DND-41 (cell line): ENCODE data around the gene CNNM2.

Source experiments
- ATAC-seq: fragments of 200-7000 bp; cut with Tn5 transposase; 3 replicates; pipeline ENCODE4 v1.9.1; 2021; ENCODE audit warnings: low read depth; ENCODE audit not compliant: insufficient read depth
- DNase-seq: peaks from one replicate; pipeline ENCODE4 v3.0.0-alpha.2; 2020
- H2AFZ ChIP-seq: 2 replicates; pipeline ENCODE4 v1.6.0; 2012; ENCODE audit warnings: low read depth, low read length
- H3K27ac ChIP-seq: 2 replicates; pipeline ENCODE4 v1.5.1; 2012; ENCODE audit warnings: low read length, inconsistent platforms
- H3K27me3 ChIP-seq: fragments of 200-600 bp; sonication (generic); 2 replicates; pipeline ENCODE4 v1.6.0; 2012; ENCODE audit warnings: low read length, mild to moderate bottlenecking, inconsistent platforms; ENCODE audit not compliant: insufficient read depth, poor library complexity
- H3K36me3 ChIP-seq: 2 replicates; pipeline ENCODE4 v1.5.1; 2012; ENCODE audit warnings: low read length, inconsistent platforms; ENCODE audit not compliant: insufficient read depth
- H3K4me1 ChIP-seq: 2 replicates; pipeline ENCODE4 v1.5.1; 2012; ENCODE audit warnings: mild to moderate bottlenecking, low read length; ENCODE audit not compliant: insufficient read depth
- H3K4me2 ChIP-seq: 2 replicates; pipeline ENCODE4 v1.6.0; 2012; ENCODE audit warnings: mild to moderate bottlenecking, moderate library complexity, low read length, inconsistent platforms; ENCODE audit not compliant: insufficient read depth
- H3K4me3 ChIP-seq, 2 experiments: fragments of 200-600 bp in 1 of 2; shearing (Covaris generic) in 1 of 2; 2 replicates each; pipeline ENCODE4 v1.5.1; 2012 to 2016; ENCODE audit warnings: inconsistent platforms in 2 of 2, low read length in 2 of 2, mild to moderate bottlenecking in 2 of 2, low read depth in 1 of 2, moderate library complexity in 1 of 2
- H3K79me2 ChIP-seq: 2 replicates; pipeline ENCODE4 v1.6.0; 2012; ENCODE audit warnings: low read length, inconsistent platforms; ENCODE audit not compliant: insufficient read depth
- H3K9ac ChIP-seq: 2 replicates; pipeline ENCODE4 v1.6.0; 2012; ENCODE audit warnings: low read depth, mild to moderate bottlenecking, inconsistent platforms, low read length, moderate library complexity
- H3K9me3 ChIP-seq: 2 replicates; pipeline ENCODE4 v1.5.1; 2012; ENCODE audit warnings: low read length, moderate library complexity, mild to moderate bottlenecking, inconsistent platforms; ENCODE audit not compliant: insufficient read depth, severe bottlenecking
- H4K20me1 ChIP-seq: 2 replicates; pipeline ENCODE4 v1.6.0; 2012; ENCODE audit warnings: low read length; ENCODE audit not compliant: insufficient read depth
- CTCF ChIP-seq: IDR thresholded peaks from 2 replicates; pipeline ENCODE4 v1.5.1; 2012; ENCODE audit warnings: borderline replicate concordance, low read length, moderate library complexity, mild to moderate bottlenecking; ENCODE audit not compliant: poor library complexity, severe bottlenecking; ENCODE audit errors: extremely low read depth
- EZH2 ChIP-seq: IDR thresholded peaks from 3 replicates; pipeline ENCODE4 v1.6.1; 2012; ENCODE audit warnings: borderline replicate concordance, low read depth, mild to moderate bottlenecking, moderate library complexity, low read length, inconsistent platforms; ENCODE audit not compliant: severe bottlenecking

The CNNM2 gene

GRCh38 chr10:102917962-102918816 is at the start of gene CNNM2:
Gene CNNM2, plus strand, starts transcription at chr10:102918294. Its CDS starts 187 bp downstream, at chr10:102918481.
- no peaks in the 10 kb centered on the region for H4K20me1 ChIP-seq
- peak within 1 kb of the TSS; percentile 95 for H3K4me2 ChIP-seq
- no peaks in the 10 kb centered on the region; the same call in 1 of the 2 replicates for H3K36me3 ChIP-seq
- peaks cover 15% of the 10 kb centered on the region for H3K79me2 ChIP-seq
- peak within 1 kb of the TSS; percentile 91 for H3K27ac ChIP-seq
- no peaks in the 10 kb centered on the region for H3K27me3 ChIP-seq
- H3K9ac ChIP-seq: peak within 1 kb of the TSS; percentile 83
- peak within 1 kb of the TSS; percentile 65 to 78 for H3K4me3 ChIP-seq
- H3K9me3 ChIP-seq: no peaks in the 10 kb centered on the region
- peaks cover 48% of the 10 kb centered on the region for H3K4me1 ChIP-seq
- H2AFZ ChIP-seq: peak within 1 kb of the TSS; percentile 96
- TF ChIP-seq EZH2: no peak
- TF ChIP-seq CTCF: no peak
- DNase-seq (peak; percentile 100), ATAC-seq (peak; percentile 89)

GRCh38 chr10:102868911-102869257 is 49.2 kb upstream of the CNNM2 start:
- H3K4me3 ChIP-seq: no peak overlapping the region
- H2AFZ ChIP-seq: no peak overlapping the region
- no peaks in the 10 kb centered on the region for H3K4me1 ChIP-seq
- no peaks in the 10 kb centered on the region for H4K20me1 ChIP-seq
- H3K4me2 ChIP-seq: no peak overlapping the region
- TF ChIP-seq CTCF (no peak), EZH2 (no peak)
- no peaks in the 10 kb centered on the region for H3K9me3 ChIP-seq
- H3K27ac ChIP-seq: no peak overlapping the region
- no peaks in the 10 kb centered on the region for H3K36me3 ChIP-seq
- H3K9ac ChIP-seq: no peak overlapping the region
- no peaks in the 10 kb centered on the region for H3K79me2 ChIP-seq
- H3K27me3 ChIP-seq: no peaks in the 10 kb centered on the region
- no peak for DNase-seq
- no peak for ATAC-seq

GRCh38 chr10:102869258-102870198 is 48.6 kb upstream of the CNNM2 start, which contains the start of gene AS3MT:
Gene AS3MT, plus strand, starts transcription at chr10:102869470. Its CDS starts 123 bp downstream, at chr10:102869593.
- no peaks in the 10 kb centered on the region for H3K79me2 ChIP-seq
- H3K27ac ChIP-seq: no peak within 1 kb of the TSS
- DNase-seq (no peak), ATAC-seq (no peak)
- H3K9ac ChIP-seq: no peak within 1 kb of the TSS
- H4K20me1 ChIP-seq: no peaks in the 10 kb centered on the region
- TF ChIP-seq EZH2: no peak
- no peak within 1 kb of the TSS for H3K4me2 ChIP-seq
- H3K27me3 ChIP-seq: no peaks in the 10 kb centered on the region
- no peaks in the 10 kb centered on the region for H3K36me3 ChIP-seq
- H2AFZ ChIP-seq: no peak within 1 kb of the TSS
- no peaks in the 10 kb centered on the region for H3K9me3 ChIP-seq
- H3K4me3 ChIP-seq: no peak within 1 kb of the TSS
- H3K4me1 ChIP-seq: no peaks in the 10 kb centered on the region
